ENCODE results near the gene VWA5B1.
"Not testable (repeated sequence)": the region's sequence is repeated elsewhere in the genome, so short reads cannot be mapped to it uniquely, and the experiment has no call there.

DNA sequence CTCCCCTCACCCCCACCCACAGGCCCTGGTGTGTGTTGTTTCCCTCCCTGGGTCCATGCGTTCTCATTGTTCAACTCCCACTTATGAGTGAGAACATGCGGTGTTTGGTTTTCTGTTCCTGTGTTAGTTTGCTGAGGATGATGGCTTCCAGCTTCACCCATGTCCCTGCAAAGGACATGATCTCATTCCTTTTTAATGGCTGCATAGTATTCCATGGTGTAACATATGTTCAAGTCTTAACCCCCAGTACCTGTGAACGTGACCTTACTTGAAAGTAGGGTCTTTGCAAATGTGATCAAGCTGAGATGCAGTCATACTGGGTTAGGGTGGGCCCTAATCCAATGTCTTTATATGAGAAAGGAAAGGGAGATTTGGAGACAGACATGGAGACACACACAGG is 3.0 kb upstream of the VWA5B1 start:
- not testable (repeated sequence) for TF ChIP-seq CTCF (IDR thresholded peaks at IDR 0.05; ENCODE audit: insufficient read depth, low read length); POLR2AphosphoS5 (IDR thresholded peaks at IDR 0.05; ENCODE audit: low read depth); REST (IDR thresholded peaks at IDR 0.05; ENCODE audit: insufficient replicate concordance, low read depth)

Data from HL-60 (cell line).